Neural crest cell (in vitro differentiated cells): Measurements from ENCODE around the gene MCUB. TPM values are rescaled to one million over a fixed set of nuclear protein-coding genes. Genes with fewer than 3 reads are reported as not detected.

ENCODE experiments used
- DNase-seq: peaks from one replicate; pipeline ENCODE4 v3.0.0; 2021; ENCODE audit warnings: low read depth, mixed read lengths, low spot score
- H3K27ac Mint-ChIP-seq: one replicate; pipeline ENCODE4 v1.8.0; 2021; ENCODE audit warnings: mild to moderate bottlenecking, mixed read lengths; ENCODE audit not compliant: unreplicated experiment
- H3K27me3 Mint-ChIP-seq: 2 replicates; pipeline ENCODE4 v1.8.0; 2021; ENCODE audit warnings: low read depth, mild to moderate bottlenecking, mixed read lengths
- H3K36me3 Mint-ChIP-seq: 2 replicates; pipeline ENCODE4 v1.8.0; 2021; ENCODE audit warnings: low read depth, mild to moderate bottlenecking, mixed read lengths
- H3K4me1 Mint-ChIP-seq: 2 replicates; pipeline ENCODE4 v1.8.0; 2021; ENCODE audit warnings: mixed read lengths
- H3K4me3 Mint-ChIP-seq: one replicate; pipeline ENCODE4 v1.8.0; 2021; ENCODE audit warnings: mild to moderate bottlenecking, mixed read lengths
- H3K9me3 Mint-ChIP-seq: 2 replicates; pipeline ENCODE4 v1.8.0; 2021; ENCODE audit warnings: mixed read lengths
- CTCF ChIP-seq: fragments of 200-600 bp; sonication (generic); conservative IDR thresholded peaks from 2 replicates; pipeline ENCODE4 v1.5.0; 2021; ENCODE audit warnings: antibody characterized with exemption, mild to moderate bottlenecking
- total RNA-seq: library from RNA; stranded (reverse); gene quantifications from 2 replicates; pipeline ENCODE4 v1.2.1, GENCODE V29; 2021

MCUB gene
- total RNA-seq, 1 donor from 2014 or later = 15.9 TPM

- no peak for DNase-seq
Measured at GRCh38 chr4:109631532-109632108, 71.6 kb downstream of the MCUB start.

GRCh38 chr4:109640644-109641043, 80.6 kb downstream of the MCUB start:
- Mint-ChIP-seq H3K27ac (no peak overlapping the region), H3K4me3 (no peak overlapping the region), H3K4me1 (no peaks in the 10 kb centered on the region), H3K27me3 (no peaks in the 10 kb centered on the region), H3K9me3 (peaks cover 21% of the 10 kb centered on the region), H3K36me3 (peaks cover 15% of the 10 kb centered on the region)
- DNase-seq = no peak
- TF ChIP-seq CTCF = no peak

More at GRCh38 chr4:109631532-109632108, 71.6 kb downstream of the MCUB start:
- H3K4me1 Mint-ChIP-seq = no peaks in the 10 kb centered on the region
- no peaks in the 10 kb centered on the region for H3K27me3 Mint-ChIP-seq
- no peak for TF ChIP-seq CTCF
- peaks cover 5% of the 10 kb centered on the region for H3K9me3 Mint-ChIP-seq
- no peak overlapping the region for H3K27ac Mint-ChIP-seq
- H3K4me3 Mint-ChIP-seq = no peak overlapping the region
- H3K36me3 Mint-ChIP-seq = peaks cover 2% of the 10 kb centered on the region

- TF ChIP-seq CTCF = no peak
- no peaks in the 10 kb centered on the region for H3K4me1 Mint-ChIP-seq
- H3K9me3 Mint-ChIP-seq = peaks cover 6% of the 10 kb centered on the region
- H3K4me3 Mint-ChIP-seq = no peak overlapping the region
- H3K27me3 Mint-ChIP-seq = no peaks in the 10 kb centered on the region
- no peak for DNase-seq
- H3K36me3 Mint-ChIP-seq = peaks cover 11% of the 10 kb centered on the region
- no peak overlapping the region for H3K27ac Mint-ChIP-seq
Measured at GRCh38 chr4:109645874-109646710, 86.0 kb downstream of the MCUB start.

- Mint-ChIP-seq H3K9me3 (peaks cover 8% of the 10 kb centered on the region), H3K27ac (no peak overlapping the region), H3K4me3 (no peak overlapping the region), H3K36me3 (peaks cover 17% of the 10 kb centered on the region), H3K27me3 (no peaks in the 10 kb centered on the region), H3K4me1 (no peaks in the 10 kb centered on the region)
- no peak for TF ChIP-seq CTCF
- DNase-seq = no peak
Measured at GRCh38 chr4:109648266-109648996, 88.4 kb downstream of the MCUB start.

- Mint-ChIP-seq H3K27ac (no peak overlapping the region), H3K27me3 (no peaks in the 10 kb centered on the region), H3K36me3 (peaks cover 17% of the 10 kb centered on the region), H3K4me3 (no peak overlapping the region), H3K9me3 (peaks cover 8% of the 10 kb centered on the region), H3K4me1 (no peaks in the 10 kb centered on the region)
- no peak for TF ChIP-seq CTCF
- no peak for DNase-seq
Measured at GRCh38 chr4:109648997-109649575, 89.0 kb downstream of the MCUB start.
